Measurements from ENCODE around the gene TRIM29. TPM values are rescaled to one million over a fixed set of nuclear protein-coding genes. Genes with fewer than 3 reads are reported as not detected.
"Not testable (repeated sequence)": the region's sequence is repeated elsewhere in the genome, so short reads cannot be mapped to it uniquely, and the experiment has no call there.

TRIM29 gene
- total and polyA plus RNA-seq, 2 of the 4 experiments (the other 2 are of a cell fraction) = not detected

DNA sequence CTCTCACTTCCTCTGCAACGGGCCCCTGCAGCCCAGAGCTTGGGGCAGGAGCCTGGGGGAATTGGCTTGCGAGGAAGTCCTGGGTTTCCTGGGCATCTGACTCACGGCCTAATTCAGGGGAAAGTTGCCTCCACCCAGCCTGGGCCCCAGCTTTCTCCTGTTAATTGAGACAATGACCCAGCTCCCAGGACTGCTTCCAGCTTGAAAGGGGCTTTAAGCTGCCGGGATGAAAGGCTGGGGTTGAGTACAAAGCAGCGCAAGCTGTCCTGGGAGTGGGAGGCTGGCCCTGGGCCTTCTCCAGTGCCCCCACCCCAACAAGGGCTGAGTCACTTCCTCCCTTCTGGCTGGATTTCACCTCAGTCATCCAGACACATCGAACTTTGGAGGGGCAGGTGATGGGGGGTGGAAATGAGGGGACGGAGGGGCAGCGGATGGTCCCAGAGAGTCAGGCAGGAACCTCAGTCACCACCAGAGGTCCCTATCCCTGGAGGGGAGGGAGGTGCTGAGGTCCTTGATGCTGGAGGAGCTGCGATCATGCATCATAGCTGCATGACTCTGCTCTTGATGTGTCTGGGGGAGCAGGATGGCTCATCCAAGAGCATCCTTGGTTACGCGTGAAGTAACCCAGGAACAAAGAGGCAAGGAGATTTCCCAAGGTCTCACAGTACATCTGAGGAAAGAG, 42.8 kb upstream of the TRIM29 start (continued):
- TF ChIP-seq RFX5 (IDR thresholded peaks at IDR 0.05; ENCODE audit: low read depth, low read length) = no peak

DNA sequence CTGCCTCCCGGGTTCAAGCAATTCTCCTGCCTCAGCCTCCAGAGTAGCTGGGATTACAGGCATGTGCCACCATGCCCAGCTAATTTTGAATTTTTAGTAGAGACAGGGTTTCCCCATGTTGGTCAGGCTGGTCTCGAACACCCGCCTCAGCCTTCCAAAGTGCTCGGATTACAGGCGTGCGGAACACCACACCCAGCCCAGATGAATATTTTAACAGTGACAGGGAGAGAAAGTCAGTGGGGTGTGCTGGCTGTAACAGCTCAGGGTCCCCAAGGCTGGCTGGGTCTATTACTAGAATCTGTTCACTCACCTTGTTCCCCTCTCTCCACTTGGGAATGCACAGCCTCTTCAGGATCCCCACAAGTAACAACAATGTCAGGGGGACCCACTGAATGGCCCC, 42.1 kb upstream of the TRIM29 start:
- not testable (repeated sequence) for H4K5ac ChIP-seq (ENCODE audit: low read depth, low read length); H3K4me1 ChIP-seq (ENCODE audit: control insufficient read depth, insufficient read depth, low read length)
- CTCF ChIA-PET = interaction anchor here (1.0 to 1.3 kb wide), 2 partner anchors 32 to 43 kb away, joined by 3 to 4 read pairs; no protein-coding TSS in a partner anchor

More for the DNA sequence above, 42.1 kb upstream of the TRIM29 start:
- H4K20me1 ChIP-seq (ENCODE audit: insufficient read depth, low read length); H3K27ac ChIP-seq (ENCODE audit: insufficient read depth, low read length); H3K56ac ChIP-seq (ENCODE audit: extremely low read depth, insufficient read depth, low read length); H3K14ac ChIP-seq (replicated peaks; ENCODE audit: low read depth, low read length); H3K9ac ChIP-seq (ENCODE audit: low read depth, low read length); H2AK5ac ChIP-seq (ENCODE audit: low read depth, low read length); dilution Hi-C loops (cut with HindIII; ENCODE audit: low sequenced_read_pairs, unreplicated experiment); H2AK9ac ChIP-seq (replicated peaks; ENCODE audit: low read depth, low read length, poor library complexity); H2BK5ac ChIP-seq (ENCODE audit: low read depth, low read length, poor library complexity, severe bottlenecking); H3K79me1 ChIP-seq (ENCODE audit: low read depth in 1 of 2, low read length in 2 of 2); H2BK20ac ChIP-seq (ENCODE audit: low read depth, low read length); H3K4me2 ChIP-seq (ENCODE audit: low read depth, low read length); H2BK15ac ChIP-seq (ENCODE audit: low read depth, low read length); H3K4me3 ChIP-seq (ENCODE audit: insufficient read depth, low read depth, low read length); DNase-seq; H3K9me1 ChIP-seq (ENCODE audit: insufficient read depth, low read length); H2AFZ ChIP-seq (replicated peaks; ENCODE audit: low read length, poor library complexity); H2BK120ac ChIP-seq (ENCODE audit: low read depth, low read length); intact Hi-C loops (cut with micrococcal nuclease); ATAC-seq (ENCODE audit: low read depth); POLR2A ChIA-PET (ENCODE audit: unreplicated experiment); H3K36me3 ChIP-seq (ENCODE audit: control insufficient read depth, insufficient read depth, low read length); H3K9me3 ChIP-seq (ENCODE audit: control insufficient read depth, insufficient read depth, low read length); H3K23ac ChIP-seq (ENCODE audit: low read depth, low read length); H3K4ac ChIP-seq (ENCODE audit: low read depth, low read length); H3K18ac ChIP-seq (ENCODE audit: low read depth, low read length); BruUV-seq (replicated peaks); in situ Hi-C loops (cut with MboI; ENCODE audit: low sequenced_read_pairs); H4K8ac ChIP-seq (ENCODE audit: low read depth in 2 of 2, low read length in 2 of 2); H4K91ac ChIP-seq (ENCODE audit: insufficient read depth, low read depth, low read length): not testable (repeated sequence)
- WGBS, 2 experiments (ENCODE audit: extremely low coverage in 2 of 2, insufficient read length in 1 of 2) = no CpG with 5 or more reads among the region's 6 CpGs
- peaks cover 13% of the 10 kb centered on the region for H3K27me3 ChIP-seq (ENCODE audit: control insufficient read depth, insufficient read depth, low read length)

Measured in IMR-90 (cell line).